ENCODE results near the gene KCNK5. TPM values are rescaled to one million over a fixed set of nuclear protein-coding genes. Genes with fewer than 3 reads are reported as not detected.
A peak's percentile ranks its signal among the peaks of the same experiment; 100 is the strongest.

Gene KCNK5
- total RNA-seq, 2 donors from 2014 or later, result 44.8 to 52.9 TPM

DNA sequence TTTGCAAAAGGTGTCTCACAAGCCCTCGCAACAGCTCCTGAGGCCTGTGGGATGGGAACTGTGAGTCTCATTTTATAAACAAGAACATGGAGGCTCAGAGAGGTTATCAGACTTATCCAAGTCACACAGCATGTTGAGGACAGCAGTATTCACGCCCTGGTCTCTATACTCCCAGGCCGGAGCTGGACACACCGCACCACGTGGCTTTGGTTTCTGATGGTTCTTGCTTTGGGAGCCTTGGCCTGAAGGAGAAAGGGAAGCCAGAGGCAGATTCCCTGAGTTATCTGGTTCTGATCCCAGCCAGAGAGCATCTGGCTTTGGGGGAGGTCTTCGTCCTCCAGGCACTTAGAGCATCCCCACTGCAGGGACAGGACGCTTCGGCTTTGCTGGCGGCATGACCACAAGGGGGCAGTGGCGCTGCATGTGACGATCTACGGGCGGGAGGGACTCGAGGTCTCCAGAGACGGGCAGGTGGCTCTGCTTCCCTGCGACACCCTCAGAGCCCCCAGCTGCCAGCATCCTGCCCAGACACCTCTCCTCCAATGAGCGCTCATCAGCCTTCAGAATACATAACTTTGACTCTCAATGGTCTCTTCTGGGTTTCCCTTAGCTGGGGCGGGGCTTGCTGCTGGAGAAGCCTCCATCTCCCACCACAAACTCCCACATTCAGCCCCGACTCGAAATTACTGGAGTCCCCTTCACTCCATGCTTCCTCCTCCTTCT, 62.9 kb downstream of the KCNK5 start:
- ATAC-seq (peak; percentile 66), DNase-seq (peak; percentile 69 to 89)
- intact Hi-C loops (cut with DNase I, micrococcal nuclease), result loop anchor here (5.0 kb wide), 1 partner anchor 136 kb away; no protein-coding TSS in a partner anchor

DNA sequence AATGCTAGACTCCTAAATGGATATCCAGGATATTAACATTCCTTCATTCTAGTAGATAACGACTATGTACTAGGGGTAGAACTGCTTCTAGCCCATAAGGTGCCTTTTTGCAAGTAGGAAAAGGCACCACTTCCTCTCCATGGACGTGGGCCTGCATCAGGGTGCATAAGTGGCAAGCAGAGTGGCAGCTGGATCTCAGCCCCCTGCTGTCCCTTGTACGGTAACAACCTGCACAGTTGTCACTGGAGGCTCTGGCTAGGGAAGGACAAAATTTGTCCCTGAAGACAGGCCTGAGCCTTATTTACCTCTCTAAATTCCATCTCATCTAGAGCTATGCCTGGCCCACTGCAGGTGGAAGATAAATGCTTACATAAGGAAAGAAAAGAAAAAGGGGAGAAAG, 71.8 kb downstream of the KCNK5 start:
- intact Hi-C loops (cut with DNase I, micrococcal nuclease), result no loop called here
- ATAC-seq, result no peak

DNA sequence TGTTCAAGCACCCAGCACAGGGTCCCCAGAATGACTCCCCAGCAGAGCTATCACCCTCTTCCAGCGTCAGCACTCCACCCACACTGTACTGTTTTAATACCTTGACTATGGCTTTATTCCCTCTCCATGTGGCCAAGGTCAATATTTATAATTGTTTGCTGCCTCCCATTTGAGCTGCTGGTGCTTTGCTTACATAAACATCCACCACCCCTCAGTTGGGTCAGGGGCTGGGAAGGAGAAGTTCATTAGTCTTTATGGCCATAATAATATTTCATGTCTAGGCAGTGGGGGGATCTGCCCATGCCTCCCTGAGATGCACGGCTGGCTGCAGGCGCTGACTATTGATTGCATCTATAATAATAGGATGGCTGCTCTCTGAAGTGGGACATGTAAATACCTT, 72.5 kb downstream of the KCNK5 start:
- DNase-seq (no peak), ATAC-seq (no peak)
- intact Hi-C loops (cut with DNase I, micrococcal nuclease), result no loop called here

More for the DNA sequence above, 71.8 kb downstream of the KCNK5 start:
- no peak for DNase-seq

DNA sequence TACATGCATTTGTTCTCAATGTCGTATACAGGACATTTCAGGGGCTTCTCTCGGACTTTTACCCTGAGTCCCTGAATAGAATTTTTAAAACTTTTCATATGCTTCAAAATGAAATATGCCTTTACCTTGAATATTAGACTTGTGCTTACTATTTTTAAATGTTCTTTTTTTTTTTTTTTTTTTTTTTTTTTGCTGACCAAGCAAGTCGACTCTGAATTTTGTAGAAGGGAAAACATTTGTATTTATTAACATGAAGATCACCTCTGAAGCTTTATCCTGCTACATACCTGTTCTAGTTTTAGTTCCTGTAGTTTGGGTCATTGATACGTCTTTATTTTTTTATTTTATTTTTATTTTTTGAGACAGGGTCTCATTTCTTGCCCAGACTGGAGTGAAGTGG, 74.6 kb downstream of the KCNK5 start:
- DNase-seq, result no peak
- intact Hi-C loops (cut with DNase I, micrococcal nuclease), result no loop called here
- ATAC-seq, result no peak

DNA sequence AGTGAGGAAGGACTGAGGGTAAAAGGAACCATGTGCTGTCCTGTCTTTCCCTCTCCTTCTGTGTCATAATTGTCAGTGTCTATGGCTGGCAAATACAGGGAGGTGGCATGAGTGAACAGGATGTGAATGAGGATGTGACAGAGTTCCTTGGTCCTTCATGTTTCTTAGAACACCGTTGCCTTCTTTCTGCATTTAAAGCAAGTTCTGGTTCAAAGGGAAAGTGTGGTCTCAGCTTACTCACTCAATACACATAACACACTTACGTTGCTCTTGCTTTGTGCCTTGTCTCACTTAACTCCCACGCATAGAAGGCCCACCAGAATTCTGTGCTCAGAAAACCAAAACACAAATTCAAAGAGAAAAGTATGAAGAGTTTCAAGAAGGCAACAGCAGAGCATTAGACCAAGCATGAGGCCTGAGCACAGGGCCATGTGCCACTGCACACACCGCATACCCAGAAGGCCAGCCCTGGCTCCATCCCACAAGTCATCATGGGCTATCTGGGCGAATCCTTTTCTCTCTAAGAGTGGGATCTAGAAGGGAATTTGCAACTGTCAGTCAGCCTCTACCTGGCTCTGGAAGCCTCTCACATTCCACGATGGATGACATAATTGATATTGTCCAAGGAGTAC, 75.4 kb downstream of the KCNK5 start:
- DNase-seq (no peak), ATAC-seq (no peak)
- intact Hi-C loops (cut with DNase I, micrococcal nuclease), result no loop called here

DNA sequence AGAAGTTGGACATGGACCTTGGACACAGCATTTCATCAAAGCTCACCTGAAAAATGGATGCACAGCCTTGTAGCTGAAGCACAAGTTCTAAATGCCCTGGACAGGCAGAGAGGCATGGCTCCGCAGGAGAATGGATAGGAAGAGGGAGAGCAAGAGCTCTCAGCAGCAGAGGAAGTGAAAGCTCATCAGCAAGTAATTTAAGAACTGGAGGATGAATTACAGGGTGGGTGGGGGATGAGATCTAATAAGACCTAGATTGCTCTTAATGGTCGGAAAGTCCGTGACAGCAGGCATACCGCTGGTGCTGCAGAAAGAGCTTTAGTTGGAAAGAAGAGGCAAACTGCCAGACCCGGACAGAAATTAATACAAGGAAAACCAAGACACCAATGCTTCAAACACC, 77.0 kb downstream of the KCNK5 start:
- DNase-seq (no peak), ATAC-seq (no peak)
- intact Hi-C loops (cut with DNase I, micrococcal nuclease), result no loop called here

DNA sequence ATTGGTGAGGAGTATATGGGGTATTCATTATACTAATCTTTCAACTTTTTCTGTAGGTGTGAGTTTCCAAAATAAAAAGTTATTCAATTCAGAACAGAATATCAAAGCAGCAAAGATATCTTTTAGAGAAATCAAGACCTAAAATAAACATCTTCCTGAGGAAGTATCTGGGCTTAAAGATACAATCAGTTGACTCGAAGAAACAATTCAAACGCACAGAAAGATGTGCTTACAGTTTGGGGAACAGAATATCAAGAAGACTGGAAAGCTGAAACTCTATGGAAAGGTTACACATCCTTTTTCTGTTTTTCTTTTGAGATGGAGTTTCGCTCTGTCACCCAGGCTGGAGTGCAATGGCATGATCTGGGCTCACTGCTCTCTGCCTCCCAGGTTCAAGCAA, 78.1 kb downstream of the KCNK5 start:
- no peak for ATAC-seq
- intact Hi-C loops (cut with DNase I, micrococcal nuclease), result no loop called here

DNA sequence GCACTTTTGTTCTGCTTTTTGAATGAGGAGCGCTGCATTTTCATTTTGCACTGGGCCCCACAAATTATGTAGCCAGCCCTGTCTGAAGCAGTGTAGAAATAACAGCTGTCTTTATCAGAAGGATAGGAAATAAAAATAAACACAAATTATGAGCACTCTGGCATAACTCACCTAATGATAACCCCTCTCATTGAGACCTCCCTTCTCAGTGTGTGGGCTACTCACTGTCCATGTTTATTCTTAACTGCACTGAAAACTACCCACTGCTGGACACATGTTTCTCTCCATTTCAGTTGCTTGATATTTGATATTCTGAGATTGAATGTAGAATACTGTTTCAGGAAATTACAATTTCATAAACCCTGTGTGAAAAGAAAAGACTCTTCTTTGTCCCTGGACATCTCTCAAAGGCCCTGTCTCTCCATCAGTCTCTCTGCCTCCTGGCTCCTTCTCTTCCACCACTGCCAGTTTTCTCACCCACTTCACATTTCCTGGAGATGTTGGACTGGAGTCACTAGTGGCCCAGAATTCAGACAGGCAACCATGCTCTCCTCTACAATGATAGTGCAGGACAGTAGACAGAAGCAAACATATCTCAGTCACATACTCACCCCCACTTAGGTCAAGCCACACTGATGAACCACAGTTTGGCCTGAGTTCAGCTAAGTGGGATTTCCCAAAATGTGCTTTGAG, 84.6 kb downstream of the KCNK5 start:
- ATAC-seq (no peak), DNase-seq (no peak)
- intact Hi-C loops (cut with DNase I, micrococcal nuclease), result no loop called here

More for the DNA sequence above, 78.1 kb downstream of the KCNK5 start:
- DNase-seq, result no peak

DNA sequence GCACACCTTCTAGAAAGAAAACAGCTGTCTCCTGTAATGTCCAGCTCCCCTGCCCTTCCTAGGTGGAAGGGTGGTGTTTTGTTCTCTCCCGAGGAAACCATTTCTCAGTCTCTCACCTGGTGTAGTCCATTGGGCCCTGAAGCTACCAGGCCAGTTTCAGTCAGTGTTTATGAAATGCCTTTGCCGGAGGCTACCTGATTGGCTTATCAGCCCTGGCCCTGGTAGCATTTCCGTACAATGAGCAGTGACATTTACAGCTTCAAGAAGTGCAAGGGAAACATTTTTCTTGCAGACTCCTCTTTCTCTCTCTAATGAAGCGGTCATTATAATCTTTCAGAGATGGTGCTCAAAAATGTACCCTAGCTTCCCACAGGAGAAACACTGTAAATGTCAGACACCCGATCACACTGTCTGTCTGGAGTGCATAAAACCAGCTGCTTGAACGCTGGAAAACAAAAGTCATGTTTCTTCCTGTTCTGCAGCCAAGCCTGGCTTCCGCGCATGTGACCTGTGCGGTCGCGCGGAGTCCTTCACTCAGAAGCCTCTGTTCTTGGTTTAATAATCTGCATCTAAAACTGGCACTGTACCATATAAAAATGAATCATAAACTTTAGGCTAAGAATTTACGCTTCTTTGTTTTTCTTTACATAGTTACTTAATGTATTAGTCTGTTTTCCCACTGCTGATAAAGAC, 85.9 kb downstream of the KCNK5 start:
- no peak for DNase-seq
- intact Hi-C loops (cut with DNase I, micrococcal nuclease), result no loop called here
- no peak for ATAC-seq

DNA sequence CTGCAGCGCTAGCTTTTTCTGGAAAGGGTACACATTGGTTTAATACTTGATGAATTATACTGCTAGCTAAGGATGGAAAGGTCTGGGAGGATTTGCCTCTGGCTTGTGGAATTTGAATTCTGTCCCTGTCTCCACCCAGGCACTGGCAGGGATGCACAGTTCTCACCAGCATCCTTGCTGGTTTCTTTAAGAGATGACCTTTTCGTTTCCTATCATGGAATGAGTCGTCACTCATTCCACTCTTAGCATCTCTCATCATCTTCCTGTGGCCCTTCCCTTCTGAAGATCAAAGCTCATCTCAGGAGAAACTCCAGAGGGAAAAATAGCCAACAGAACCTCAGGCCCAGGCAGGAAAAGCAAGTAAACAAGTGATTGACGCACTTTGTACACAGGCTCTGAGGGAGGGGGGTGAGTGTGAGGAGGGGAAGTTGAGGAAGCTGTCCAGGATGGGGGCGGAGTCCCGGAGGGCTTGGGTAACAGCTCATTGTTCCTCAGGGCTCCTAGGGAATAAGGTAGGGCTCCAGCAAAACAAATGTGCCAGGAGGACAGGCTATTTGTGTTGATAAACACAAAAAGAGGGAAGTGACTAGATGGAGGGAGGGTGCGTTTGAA, 88.6 kb downstream of the KCNK5 start:
- ATAC-seq (no peak), DNase-seq (no peak)
- intact Hi-C loops (cut with DNase I, micrococcal nuclease), result no loop called here

Other genes starting within 250 kb of the KCNK5 start
- not detected for gene GLP1R, start 180.7 kb downstream of the KCNK5 start, total RNA-seq
- gene SAYSD1, start 114.3 kb downstream of the KCNK5 start, total RNA-seq, result 10 to 100 TPM; 15.4 to 17.0 TPM
- gene KCNK17, start 84.9 kb upstream of the KCNK5 start, total RNA-seq, result under 1 TPM; 0.14 to 0.18 TPM
- gene KCNK16, start 93.2 kb upstream of the KCNK5 start, total RNA-seq, result not detected

Data from left colon (tissue), 2 donors.